Measurements from ENCODE around the gene TMBIM1. TPM values are rescaled to one million over a fixed set of nuclear protein-coding genes. Genes with fewer than 3 reads are reported as not detected.
A peak's percentile ranks its signal among the peaks of the same experiment; 100 is the strongest.

The TMBIM1 gene
- total RNA-seq, 1 experiment from 2014 or later: 23.5 TPM

DNA sequence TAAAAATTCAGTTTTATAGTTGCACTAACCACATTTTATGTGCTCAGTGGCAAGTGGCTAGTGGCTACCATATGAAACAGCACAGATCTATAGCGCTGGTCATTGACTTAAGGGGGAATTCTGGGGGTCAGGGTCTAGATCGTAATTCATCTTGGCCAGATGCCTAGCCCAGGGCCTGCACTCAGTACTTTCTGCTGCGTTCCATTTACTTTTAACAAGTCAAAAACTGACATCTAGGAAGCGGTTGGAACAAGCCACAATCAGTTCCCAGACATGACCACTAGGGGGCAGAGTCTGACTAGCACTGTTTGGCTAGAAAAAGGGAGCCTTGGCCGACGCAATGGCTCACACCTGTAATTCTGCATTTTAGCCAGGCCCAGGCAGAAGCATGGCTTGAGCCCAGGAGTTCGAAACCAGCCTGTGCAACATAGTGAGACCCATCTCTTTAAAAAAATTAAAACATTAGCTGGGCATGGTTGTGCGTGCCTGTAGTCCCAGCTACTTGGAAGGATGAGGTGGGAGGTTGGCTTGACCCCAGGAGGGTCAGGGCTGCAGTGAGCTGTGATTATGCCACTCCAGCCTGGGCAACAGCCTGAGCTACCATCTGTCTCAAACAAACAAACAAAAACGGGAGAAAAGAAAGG lies 9.0 kb upstream of the TMBIM1 start:
- H3K27me3 Mint-ChIP-seq (ENCODE audit: low read depth): no peaks in the 10 kb centered on the region; the same call in 1 of the 2 replicates
- H3K27ac Mint-ChIP-seq: no peak overlapping the region
- DNase-seq (ENCODE audit: low spot score) (peak; percentile 93), ATAC-seq (peak; percentile 89)
- no peaks in the 10 kb centered on the region for H3K36me3 Mint-ChIP-seq
- POLR2A ChIA-PET: no interaction called here
- peak; percentile 75 for TF ChIP-seq GABPB1 (CRISPR knock-in tag; IDR thresholded peaks at IDR 0.05)
- TF ChIP-seq, protein P1, sequence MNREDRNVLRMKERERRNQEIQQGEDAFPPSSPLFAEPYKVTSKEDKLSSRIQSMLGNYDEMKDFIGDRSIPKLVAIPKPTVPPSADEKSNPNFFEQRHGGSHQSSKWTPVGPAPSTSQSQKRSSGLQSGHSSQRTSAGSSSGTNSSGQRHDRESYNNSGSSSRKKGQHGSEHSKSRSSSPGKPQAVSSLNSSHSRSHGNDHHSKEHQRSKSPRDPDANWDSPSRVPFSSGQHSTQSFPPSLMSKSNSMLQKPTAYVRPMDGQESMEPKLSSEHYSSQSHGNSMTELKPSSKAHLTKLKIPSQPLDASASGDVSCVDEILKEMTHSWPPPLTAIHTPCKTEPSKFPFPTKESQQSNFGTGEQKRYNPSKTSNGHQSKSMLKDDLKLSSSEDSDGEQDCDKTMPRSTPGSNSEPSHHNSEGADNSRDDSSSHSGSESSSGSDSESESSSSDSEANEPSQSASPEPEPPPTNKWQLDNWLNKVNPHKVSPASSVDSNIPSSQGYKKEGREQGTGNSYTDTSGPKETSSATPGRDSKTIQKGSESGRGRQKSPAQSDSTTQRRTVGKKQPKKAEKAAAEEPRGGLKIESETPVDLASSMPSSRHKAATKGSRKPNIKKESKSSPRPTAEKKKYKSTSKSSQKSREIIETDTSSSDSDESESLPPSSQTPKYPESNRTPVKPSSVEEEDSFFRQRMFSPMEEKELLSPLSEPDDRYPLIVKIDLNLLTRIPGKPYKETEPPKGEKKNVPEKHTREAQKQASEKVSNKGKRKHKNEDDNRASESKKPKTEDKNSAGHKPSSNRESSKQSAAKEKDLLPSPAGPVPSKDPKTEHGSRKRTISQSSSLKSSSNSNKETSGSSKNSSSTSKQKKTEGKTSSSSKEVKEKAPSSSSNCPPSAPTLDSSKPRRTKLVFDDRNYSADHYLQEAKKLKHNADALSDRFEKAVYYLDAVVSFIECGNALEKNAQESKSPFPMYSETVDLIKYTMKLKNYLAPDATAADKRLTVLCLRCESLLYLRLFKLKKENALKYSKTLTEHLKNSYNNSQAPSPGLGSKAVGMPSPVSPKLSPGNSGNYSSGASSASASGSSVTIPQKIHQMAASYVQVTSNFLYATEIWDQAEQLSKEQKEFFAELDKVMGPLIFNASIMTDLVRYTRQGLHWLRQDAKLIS (CRISPR knock-in tag; IDR thresholded peaks at IDR 0.05; ENCODE audit: borderline replicate concordance): no peak
- TF ChIP-seq, protein P2, sequence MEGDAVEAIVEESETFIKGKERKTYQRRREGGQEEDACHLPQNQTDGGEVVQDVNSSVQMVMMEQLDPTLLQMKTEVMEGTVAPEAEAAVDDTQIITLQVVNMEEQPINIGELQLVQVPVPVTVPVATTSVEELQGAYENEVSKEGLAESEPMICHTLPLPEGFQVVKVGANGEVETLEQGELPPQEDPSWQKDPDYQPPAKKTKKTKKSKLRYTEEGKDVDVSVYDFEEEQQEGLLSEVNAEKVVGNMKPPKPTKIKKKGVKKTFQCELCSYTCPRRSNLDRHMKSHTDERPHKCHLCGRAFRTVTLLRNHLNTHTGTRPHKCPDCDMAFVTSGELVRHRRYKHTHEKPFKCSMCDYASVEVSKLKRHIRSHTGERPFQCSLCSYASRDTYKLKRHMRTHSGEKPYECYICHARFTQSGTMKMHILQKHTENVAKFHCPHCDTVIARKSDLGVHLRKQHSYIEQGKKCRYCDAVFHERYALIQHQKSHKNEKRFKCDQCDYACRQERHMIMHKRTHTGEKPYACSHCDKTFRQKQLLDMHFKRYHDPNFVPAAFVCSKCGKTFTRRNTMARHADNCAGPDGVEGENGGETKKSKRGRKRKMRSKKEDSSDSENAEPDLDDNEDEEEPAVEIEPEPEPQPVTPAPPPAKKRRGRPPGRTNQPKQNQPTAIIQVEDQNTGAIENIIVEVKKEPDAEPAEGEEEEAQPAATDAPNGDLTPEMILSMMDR (IDR thresholded peaks at IDR 0.05): peak; percentile 98
- TF ChIP-seq ZNF121 (CRISPR knock-in tag; IDR thresholded peaks at IDR 0.05): peak; percentile 98
- no peak for TF ChIP-seq NR2C2 (CRISPR knock-in tag; IDR thresholded peaks at IDR 0.05)
- TF ChIP-seq TEAD4 (CRISPR knock-in tag; IDR thresholded peaks at IDR 0.05): no peak
- TF ChIP-seq, protein P3, sequence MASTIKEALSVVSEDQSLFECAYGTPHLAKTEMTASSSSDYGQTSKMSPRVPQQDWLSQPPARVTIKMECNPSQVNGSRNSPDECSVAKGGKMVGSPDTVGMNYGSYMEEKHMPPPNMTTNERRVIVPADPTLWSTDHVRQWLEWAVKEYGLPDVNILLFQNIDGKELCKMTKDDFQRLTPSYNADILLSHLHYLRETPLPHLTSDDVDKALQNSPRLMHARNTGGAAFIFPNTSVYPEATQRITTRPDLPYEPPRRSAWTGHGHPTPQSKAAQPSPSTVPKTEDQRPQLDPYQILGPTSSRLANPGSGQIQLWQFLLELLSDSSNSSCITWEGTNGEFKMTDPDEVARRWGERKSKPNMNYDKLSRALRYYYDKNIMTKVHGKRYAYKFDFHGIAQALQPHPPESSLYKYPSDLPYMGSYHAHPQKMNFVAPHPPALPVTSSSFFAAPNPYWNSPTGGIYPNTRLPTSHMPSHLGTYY (CRISPR knock-in tag; IDR thresholded peaks at IDR 0.05): no peak
- 0 out of 2 replicates have a peak, but pooled peaks have one; percentile 54 for TF ChIP-seq ZNF232 (CRISPR knock-in tag; IDR thresholded peaks at IDR 0.05)
- H3K4me3 Mint-ChIP-seq: no peak overlapping the region
- no peaks in the 10 kb centered on the region for H3K9me3 Mint-ChIP-seq
- CTCF ChIA-PET: interaction anchor here (0.5 to 2.6 kb wide), 12 partner anchors 8 to 94 kb away, joined by 3 to 22 read pairs (median 4); partner anchors contain the start of gene CATIP
- H3K4me1 Mint-ChIP-seq: no peaks in the 10 kb centered on the region

DNA sequence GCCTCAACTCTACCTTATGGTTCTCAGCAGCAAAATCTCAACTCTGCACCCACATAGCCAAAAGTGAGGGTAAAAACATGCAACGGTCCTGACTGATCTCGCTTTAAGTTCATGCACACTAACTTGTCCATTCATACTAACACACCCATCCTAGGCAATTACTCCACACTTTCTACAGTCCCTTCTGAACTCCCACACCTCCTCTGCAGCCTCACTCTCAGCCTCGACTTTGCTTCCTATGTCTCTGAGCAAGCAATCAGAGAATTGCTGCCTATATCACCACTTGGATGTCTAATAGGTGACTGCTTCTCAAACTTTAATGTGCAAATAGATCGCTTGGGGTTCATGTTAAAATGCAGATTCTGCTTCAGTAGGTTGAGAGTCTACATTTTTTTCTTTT lies 7.8 kb upstream of the TMBIM1 start:
- ATAC-seq: no peak
- ChIA-PET POLR2A (no interaction called here), CTCF (no interaction called here)
- Mint-ChIP-seq H3K4me1 (peaks cover 6% of the 10 kb centered on the region), H3K4me3 (no peak overlapping the region), H3K36me3 (no peaks in the 10 kb centered on the region), H3K9me3 (no peaks in the 10 kb centered on the region), H3K27me3 (ENCODE audit: low read depth) (no peaks in the 10 kb centered on the region; the same call in 1 of the 2 replicates), H3K27ac (no peak overlapping the region)
- TF ChIP-seq ZNF219 (CRISPR knock-in tag; IDR thresholded peaks at IDR 0.05; ENCODE audit: borderline replicate concordance): no peak
- no peak for TF ChIP-seq GRHL2 (CRISPR knock-in tag; IDR thresholded peaks at IDR 0.05; ENCODE audit: insufficient replicate concordance, severe bottlenecking)
- DNase-seq (ENCODE audit: low spot score): no peak

DNA sequence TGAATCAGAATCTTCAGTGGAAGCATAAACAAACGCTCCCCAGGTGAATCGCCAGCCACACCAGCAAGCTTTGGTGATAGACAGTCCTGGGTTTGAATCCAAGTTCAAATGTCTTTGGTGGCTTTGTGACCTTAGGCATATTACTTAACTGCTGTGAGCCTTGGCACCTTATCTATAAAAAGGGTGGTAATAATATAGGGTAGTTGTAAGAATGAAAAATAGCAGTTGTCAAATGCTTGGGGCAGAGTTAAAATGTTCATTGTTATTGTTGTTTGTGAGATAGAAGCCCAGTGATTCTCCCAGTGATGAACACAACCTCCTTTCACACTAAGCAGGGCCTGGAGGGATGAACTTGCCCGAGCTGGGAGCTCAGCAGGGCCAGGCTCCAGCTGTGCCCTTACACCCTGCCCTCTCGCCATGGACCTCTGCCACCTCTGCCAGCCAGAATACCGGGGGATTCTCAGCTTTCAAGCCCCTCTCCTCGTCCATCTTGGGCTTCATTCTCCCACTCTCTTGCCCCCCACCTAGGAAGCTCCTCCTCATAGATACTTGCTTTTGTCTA lies 6.1 kb upstream of the TMBIM1 start:
- no peak for ATAC-seq
- Mint-ChIP-seq H3K27me3 (ENCODE audit: low read depth) (no peaks in the 10 kb centered on the region; the same call in 1 of the 2 replicates), H3K9me3 (no peaks in the 10 kb centered on the region), H3K27ac (no peak overlapping the region; the same call in 1 of the 2 replicates), H3K36me3 (no peaks in the 10 kb centered on the region), H3K4me3 (no peak overlapping the region), H3K4me1 (peaks cover 23% of the 10 kb centered on the region)
- ChIA-PET POLR2A (interaction anchor here (0.6 kb wide), 1 partner anchor 10 kb away, joined by 3 read pairs; no protein-coding TSS in a partner anchor), CTCF (interaction anchor here (0.6 to 1.2 kb wide), 6 partner anchors 12 to 230 kb away, joined by 3 to 5 read pairs (median 4); partner anchors contain the start of gene CATIP)
- no peak for DNase-seq (ENCODE audit: low spot score)
- TF ChIP-seq, protein P4, sequence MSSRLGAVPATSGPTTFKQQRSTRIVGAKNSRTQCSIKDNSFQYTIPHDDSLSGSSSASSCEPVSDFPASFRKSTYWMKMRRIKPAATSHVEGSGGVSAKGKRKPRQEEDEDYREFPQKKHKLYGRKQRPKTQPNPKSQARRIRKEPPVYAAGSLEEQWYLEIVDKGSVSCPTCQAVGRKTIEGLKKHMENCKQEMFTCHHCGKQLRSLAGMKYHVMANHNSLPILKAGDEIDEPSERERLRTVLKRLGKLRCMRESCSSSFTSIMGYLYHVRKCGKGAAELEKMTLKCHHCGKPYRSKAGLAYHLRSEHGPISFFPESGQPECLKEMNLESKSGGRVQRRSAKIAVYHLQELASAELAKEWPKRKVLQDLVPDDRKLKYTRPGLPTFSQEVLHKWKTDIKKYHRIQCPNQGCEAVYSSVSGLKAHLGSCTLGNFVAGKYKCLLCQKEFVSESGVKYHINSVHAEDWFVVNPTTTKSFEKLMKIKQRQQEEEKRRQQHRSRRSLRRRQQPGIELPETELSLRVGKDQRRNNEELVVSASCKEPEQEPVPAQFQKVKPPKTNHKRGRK (CRISPR knock-in tag; IDR thresholded peaks at IDR 0.05; ENCODE audit: borderline replicate concordance): no peak
- TF ChIP-seq SP1 (CRISPR knock-in tag; conservative IDR thresholded peaks at IDR 0.05) (no peak), NR2C2 (CRISPR knock-in tag; IDR thresholded peaks at IDR 0.05) (no peak), FOXK1 (CRISPR knock-in tag; IDR thresholded peaks at IDR 0.05) (no peak)
- TF ChIP-seq, protein P5, sequence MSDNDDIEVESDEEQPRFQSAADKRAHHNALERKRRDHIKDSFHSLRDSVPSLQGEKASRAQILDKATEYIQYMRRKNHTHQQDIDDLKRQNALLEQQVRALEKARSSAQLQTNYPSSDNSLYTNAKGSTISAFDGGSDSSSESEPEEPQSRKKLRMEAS (CRISPR knock-in tag; IDR thresholded peaks at IDR 0.05): no peak
- TF ChIP-seq, protein P6, sequence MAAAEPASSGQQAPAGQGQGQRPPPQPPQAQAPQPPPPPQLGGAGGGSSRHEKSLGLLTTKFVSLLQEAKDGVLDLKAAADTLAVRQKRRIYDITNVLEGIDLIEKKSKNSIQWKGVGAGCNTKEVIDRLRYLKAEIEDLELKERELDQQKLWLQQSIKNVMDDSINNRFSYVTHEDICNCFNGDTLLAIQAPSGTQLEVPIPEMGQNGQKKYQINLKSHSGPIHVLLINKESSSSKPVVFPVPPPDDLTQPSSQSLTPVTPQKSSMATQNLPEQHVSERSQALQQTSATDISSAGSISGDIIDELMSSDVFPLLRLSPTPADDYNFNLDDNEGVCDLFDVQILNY (CRISPR knock-in tag; IDR thresholded peaks at IDR 0.05): no peak
- TF ChIP-seq, protein P2 (IDR thresholded peaks at IDR 0.05): no peak
- TF ChIP-seq, protein P3 (CRISPR knock-in tag; IDR thresholded peaks at IDR 0.05): no peak

Data from WTC11 (cell line).